HL-60/S4 treated with retinoic acid at 250 ng/mL for 4 days and 3 days (cell line): Measurements from ENCODE around the gene CSGALNACT2.

Experiments
- in situ Hi-C: fragments of 300-500 bp; cut with MboI; formaldehyde crosslinking; loops from 2 replicates; pipeline ENCODE4 v1.7.0; 2022; ENCODE audit warnings: low sequenced_read_pairs

CSGALNACT2 gene

DNA sequence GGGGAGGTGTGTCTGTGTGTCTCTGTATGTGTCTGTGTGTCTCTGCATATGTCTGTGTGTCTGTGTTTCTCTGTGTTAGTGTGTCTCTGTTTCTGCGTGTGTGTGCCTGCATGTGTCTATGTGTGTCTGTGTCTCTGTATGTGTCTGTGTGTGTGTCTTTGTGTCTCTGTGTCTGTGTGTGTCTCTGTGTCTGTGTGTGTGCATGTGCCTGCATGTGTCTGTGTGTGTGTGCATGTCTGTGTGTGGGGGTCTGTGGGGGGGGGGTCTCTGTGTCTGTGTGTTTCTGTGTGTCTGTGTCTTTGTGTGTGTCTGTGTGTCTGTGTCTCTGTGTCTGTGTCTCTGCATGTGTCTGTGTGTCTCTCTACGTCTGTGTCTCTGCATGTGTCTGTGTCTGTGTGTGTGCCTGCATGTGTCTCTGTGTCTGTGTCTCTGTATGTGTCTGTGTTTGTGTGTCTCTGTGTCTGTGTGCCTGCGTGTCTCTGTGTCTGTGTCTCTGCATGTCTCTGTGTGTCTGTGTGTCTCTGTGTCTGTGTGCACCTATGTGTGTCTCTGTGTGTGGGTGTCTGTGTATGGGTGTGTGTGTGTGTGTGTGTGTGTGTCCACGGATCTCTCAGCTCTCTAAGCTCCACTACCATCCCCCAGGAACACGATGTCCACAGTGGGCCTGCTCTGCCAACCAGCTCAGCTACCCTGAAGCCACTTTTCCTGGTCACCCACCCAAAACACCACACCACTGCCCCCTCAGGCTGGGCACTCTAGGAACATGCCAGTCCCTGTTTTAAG is 87.0 kb downstream of the CSGALNACT2 start:
- in situ Hi-C loops = no loop called here

DNA sequence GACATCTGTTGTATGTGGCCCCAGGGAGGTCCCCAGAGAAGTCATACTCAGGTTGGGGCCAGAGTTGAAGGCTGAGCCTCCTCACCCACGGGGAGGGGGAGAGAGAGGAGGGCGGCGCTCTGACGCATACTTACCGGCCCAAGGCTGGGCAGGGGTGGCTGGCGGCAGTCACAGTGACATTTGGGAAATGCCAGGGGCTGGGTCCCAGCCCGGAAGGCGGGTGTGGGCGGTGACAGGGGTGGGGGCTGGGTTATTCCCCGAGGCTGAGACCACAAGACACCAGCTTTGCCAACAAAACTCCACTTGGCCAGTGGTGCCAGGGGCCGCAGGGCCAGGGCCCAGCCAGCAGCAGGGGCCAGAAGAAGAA is 87.5 kb downstream of the CSGALNACT2 start:
- in situ Hi-C loops = no loop called here

DNA sequence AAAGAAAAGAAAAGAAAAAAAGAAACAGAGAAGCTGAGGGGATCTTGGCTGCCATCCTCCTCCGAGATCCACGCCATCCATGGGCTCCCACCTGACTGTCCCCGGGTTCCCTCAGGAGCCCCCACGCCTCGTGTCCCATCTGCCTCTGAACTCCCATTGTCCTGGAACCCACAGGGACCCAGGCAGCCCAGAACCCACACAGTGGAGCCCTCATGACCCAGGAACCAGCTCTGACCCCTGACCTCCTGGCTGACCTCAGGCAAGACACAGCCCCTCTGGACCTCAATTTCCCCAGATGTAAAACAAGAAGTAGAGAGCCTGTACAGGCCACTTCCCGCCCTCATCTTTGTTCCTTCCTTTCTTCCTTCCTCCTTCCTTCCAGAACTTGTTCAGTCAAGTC is 88.2 kb downstream of the CSGALNACT2 start:
- in situ Hi-C loops = no loop called here

DNA sequence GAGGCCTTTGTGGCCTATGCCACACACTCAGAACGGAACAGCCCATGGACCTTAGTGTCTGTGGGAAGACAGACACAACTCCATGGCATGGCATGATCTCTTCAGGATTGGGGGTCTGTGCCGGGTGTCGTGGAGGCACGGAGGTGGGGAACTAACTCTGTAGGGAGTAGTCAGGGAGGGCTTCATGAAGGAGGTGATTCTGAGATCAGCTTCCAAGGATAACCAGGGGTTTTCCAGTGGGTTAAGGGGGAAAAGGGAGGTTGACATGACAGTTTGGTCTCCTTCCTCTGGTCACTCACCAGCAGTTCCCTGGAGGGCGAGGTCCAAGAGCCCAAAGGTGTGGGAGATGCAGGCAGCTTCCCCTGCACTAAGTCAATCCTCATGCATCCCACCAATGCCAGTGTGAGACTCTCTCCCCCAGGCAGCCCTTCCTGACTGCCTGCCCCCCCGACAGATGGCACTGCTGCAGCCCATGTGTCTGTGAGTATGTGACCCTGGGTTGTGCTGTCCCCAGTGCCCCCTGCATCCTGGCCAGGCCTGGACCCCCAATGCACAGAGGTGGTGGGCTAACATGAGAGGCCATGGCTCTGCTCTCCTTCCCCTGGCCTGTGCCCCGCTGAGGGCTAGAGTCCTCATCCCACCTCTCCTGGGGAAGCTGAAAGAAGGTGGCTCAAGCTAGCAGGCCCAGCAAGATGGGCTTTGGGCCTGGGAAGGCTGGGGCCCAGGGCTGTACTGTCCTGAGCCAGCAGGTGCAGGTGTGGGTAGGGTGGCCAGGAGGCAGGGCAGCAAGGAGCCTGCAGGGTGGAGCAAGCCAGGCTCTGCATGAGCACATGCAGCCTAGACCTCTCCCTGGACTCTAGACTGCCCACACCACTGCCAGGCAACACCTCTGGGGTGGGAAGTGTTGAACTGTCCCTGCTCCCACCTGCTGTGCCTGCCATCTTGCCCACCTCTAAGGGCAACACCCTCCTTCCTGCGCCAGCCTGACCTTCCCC is 88.9 kb downstream of the CSGALNACT2 start:
- in situ Hi-C loops = no loop called here

DNA sequence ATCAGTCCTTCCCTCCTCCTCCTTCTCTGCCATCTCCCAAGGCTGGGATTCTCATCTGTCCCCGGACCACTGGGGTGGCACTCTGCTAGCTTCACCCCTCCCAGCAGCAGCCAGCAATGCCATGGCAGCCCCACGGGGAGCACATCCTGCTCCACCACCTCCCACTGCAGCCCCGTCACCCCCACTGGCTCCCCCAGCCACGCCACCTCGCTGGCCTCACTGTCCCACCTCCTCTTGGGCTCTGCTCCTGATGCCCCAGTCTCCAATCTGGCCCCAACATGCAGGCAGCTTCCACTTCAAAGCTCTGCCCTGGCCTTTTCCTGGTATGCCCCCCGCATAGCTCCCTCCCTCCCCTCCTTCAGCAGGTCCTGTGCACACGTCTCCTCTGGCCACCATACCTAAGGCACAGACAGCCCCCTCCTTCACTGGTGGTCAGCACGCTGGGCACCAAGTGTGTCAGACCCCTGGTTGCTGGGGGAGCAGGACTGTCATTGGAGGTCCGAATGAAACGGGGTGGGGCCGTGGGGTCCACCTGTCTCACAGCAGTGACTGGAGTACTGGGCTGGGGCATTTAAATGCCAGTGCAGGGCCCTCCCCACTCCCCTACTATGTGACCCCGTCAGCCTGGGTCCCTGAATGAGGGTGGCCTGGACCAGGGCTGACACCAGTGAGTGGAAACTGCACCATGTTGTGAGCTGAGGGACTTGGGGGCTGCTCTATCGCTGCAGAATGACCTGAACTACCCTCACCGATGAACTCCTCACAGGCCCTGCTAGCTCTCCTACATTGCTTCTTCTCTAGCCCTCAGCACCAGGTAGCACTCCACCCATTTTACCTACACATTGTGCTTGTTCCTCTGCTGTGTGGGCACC is 89.9 kb downstream of the CSGALNACT2 start:
- in situ Hi-C loops = no loop called here

DNA sequence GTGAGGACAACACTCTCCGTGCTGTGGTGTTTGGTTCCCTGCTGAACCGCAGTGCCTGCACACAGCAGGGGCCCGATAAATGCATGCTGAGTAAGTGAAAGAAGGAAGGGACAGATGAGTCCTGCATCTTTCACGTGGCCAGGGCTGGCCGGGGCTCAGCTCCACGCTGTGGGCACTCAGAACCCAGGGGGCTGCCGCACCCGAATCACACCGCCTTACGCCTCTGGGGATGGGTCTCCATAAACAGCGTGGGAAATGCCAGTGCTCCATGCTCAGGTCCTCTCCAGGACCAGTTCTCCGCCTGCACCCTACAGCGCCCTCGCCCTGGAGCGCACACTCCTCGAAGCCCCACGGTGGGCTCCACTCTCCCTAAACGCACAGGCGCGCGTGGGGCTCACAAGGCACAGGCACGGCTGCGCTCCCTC is 90.5 kb downstream of the CSGALNACT2 start:
- in situ Hi-C loops = no loop called here

DNA sequence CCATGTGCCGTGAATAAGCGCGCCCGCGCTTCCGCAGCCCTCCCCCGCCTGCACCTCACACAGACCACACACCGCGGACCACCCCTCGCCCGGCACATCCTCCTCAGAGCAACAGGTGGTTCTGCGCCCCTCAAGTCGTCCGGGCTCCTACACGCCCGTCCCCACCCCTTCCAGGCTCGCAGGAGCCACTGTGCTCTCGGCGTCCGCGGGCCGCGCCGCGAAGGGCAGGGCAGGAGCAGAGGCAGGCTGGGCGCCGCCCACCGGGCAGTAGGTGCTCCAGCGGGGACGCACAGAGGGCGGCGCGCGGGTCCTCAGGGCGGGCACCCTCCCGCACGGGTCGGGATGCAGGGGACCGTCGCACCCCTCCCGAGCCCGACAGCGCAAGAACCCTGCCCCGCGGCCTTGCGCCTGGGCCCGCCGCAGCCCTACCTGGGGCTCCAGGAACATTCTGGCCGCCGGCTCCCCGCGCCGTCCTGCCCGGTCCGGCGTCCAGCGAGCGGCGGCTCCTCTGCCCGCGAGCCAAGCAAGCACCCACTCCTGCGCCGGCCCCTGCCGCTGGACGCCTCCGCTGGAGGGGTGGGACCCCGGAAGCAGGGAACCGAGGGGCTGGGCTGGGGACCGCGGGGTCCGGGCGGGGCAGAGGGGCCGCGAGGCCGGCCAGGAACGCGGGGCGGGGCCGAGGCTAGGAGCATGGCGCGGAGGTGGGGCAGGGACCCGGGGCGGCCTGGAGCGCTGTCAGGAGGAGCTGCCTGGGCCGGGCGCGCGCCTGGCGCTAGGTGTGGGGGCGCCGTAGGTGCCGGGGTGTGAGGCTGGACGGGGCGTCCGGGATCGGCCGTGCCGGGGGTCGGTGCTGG is 91.2 kb downstream of the CSGALNACT2 start:
- in situ Hi-C loops = no loop called here

DNA sequence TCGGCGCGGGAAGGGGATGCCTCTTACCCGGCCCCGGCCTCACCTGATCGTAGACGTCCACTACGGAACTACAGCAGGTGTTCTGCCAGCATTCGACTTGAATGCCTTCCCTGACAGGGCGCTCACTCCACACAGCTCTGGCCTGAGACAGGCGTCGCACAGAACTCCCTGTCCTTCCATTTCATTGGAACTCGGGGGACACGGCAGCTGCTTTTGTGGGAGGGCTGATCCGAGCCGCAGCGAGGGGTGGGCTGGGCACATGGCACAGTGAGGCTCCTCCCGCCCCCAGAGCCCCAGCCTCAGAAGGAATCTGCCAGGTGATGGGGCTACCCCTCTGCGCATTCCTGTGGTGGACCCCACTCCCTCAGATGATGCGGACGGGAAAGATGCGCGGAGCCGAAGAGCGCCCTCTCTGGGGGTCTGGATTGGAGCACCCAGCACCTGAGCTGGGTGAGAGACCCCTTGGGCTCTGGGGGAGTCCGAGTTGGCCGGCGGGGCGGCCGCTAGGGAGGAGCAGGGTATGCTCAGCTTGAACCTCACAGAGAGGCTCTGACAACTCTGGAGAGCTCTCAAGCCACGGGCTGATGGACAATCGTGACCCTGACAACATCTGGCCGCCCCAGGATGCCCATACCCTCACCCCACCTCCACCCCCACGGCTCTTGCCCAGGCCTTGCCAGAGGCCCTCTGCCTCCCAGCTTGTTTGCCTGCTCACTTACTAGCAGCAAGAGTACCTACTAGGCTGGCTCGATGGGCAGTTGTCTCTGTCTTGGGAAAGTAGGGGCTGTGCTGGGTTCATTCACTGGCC is 92.1 kb downstream of the CSGALNACT2 start:
- in situ Hi-C loops = no loop called here

DNA sequence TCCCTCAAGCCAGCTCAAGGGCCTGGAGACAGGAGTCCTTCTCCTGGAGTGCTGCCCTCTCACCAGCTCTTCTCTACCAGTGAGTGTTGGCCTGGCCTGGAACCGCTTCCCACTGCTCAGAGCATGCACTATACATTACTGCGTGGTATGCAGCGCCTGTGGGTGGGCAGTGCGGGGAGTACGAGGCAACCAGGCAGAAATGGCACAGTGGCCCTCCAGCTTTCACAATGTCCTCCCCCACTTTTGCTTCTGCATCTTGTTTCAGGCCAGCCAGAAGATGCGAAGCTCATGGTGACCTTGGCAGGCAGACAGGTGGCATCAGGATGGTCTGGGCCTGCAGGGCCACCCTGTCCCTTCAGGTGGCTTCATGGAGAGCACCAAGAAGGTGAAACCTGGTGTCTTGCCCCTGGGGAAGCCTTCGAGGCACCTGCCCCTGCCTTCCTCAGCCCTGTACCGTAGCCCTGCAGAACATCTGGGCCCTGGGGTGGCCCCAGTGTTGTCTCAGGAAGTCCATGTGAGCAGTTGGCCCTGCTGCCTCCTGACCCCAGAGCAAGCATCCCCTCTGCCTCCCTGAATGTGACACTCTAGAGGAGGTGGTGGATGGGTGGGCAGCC is 92.8 kb downstream of the CSGALNACT2 start:
- in situ Hi-C loops = no loop called here

DNA sequence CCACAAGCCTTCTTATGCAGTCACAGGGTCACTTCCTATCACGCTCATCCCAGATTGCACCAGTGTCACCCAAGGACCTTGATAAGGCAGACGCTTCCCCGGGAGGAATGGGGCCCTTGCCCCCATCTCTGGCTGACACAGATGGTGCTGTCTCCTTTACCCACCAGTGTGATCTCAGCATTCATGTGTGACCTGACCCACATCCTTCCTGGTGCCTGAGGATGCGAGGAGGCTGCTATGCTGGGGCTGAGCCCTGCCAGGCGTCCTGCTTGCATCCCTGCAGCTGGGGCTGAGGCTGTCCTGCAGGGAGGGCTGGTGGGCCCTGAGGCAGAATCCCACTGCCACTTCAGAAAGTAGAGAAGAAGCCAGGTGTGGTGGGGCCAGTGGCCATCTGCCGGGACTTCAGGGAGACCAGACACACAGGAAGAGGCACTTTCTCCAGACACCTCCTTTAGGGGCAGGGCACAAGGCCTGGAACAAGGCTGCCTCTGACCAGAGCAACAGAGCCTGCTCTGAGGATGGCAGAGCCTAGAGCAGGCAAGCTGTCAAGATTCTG is 93.4 kb downstream of the CSGALNACT2 start:
- in situ Hi-C loops = no loop called here

DNA sequence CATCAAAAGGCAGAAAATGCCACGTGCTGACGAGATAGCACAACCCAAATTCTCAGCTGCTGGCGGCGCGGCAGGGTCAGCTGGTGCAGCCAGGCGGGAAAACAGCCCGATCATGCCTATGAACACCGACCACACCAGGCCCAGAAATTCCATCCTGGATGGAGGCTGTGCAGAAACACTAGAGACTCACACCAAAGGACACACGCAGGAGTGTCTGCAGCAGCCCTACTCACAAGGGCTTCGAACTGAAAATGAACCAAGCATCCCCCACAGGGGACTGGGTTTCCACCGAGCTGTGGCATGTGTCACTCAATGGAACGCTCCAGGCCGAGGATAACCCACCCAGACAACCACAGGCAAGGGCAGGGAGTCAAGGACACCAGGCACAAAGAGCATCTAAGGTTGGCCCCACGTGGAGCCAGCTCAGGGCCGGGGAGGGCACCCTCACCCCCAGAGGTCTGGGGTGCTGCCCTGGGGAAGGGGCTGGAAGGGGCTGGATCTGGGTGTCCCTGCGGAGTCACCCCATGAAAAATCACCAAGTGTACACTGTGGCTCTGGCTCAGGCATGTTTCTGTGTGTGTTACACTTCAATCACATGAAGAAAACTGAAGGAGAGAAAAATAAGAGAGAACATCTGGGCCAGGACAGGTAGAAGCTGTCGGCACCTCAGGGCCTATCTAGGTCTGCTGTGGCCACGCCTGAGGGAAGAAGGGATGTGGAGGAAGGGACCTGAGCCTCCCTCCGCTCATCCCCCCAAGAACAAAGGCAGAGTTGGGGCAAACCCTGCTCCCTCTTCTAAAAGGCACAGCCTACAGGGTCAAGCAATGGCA is 95.6 kb downstream of the CSGALNACT2 start:
- in situ Hi-C loops = no loop called here

DNA sequence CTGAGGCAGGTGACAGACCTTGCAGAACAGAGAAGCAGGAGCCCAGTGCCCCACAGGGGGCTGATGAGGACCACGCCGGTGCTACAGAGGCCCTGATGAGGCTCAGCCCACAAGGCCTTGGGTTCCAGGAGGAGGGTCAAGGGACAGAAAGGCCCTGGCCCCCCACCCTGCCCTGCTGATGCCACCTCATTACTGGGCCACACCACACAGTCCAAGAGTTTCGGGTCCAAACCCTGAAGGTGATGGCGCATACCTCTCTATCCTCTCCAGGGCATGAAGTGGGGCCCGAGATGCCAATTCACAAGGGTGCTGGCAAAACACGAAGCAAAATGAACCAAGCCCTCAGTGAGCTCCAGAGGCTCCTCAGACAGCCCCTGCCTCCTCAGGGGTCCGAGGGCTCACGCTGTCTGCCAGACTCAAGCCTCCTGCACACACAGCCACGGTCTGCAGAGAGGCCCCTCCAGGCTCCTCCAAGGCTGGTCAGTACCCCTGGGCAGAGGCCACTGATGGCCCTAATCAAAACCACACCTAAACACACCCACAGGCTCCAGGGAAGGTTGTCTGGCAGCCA is 96.3 kb downstream of the CSGALNACT2 start:
- in situ Hi-C loops = no loop called here
